HCT116 (cell line): ENCODE results near the gene MARCKSL1. TPM values are rescaled to one million over a fixed set of nuclear protein-coding genes. Genes with fewer than 3 reads are reported as not detected.

Source experiments
- ATAC-seq: fragments of 200-7000 bp; cut with Tn5 transposase; 2 replicates; pipeline ENCODE4 v1.9.1; 2020; ENCODE audit warnings: mild to moderate bottlenecking, moderate library complexity
- BruUV-seq: library from RNA; stranded (reverse); fragments of 400-500 nt; replicated peaks from 2 replicates; lab custom pipeline; 2021; lab: Mats Ljungman, UMichigan
- CTCF ChIA-PET: fragments of 300-600 bp; sonication (Branson Sonifier 250); formaldehyde crosslinking; loops from one replicate; lab custom pipeline; 2021; ENCODE audit warnings: antibody characterized with exemption; lab: Charles Lee
- POLR2A ChIA-PET: fragments of 300-600, 350-600 bp; sonication (Branson Sonifier 250); formaldehyde crosslinking; loops from one replicate; lab custom pipeline; 2021; ENCODE audit warnings: antibody characterized with exemption; lab: Charles Lee
- RAD21 ChIA-PET, 2 experiments: fragments of 300-600 bp; sonication (Branson Sonifier 250); formaldehyde crosslinking; loops; one replicate each; lab custom pipeline; 2023; ENCODE audit warnings: low total read pairs in 2 of 2; ENCODE audit not compliant: uncharacterized antibody in 2 of 2, unreplicated experiment in 2 of 2, low non-redundant PET in 1 of 2; lab: Charles Lee
- DNase-seq: peaks from one replicate; pipeline ENCODE4 v3.0.0-alpha.2; 2010; ENCODE audit warnings: low read depth, low spot score
- H2AFZ ChIP-seq: fragments of 200-600 bp; shearing (Covaris generic), sonication (generic); 2 replicates; pipeline ENCODE4 v1.6.1; 2017; ENCODE audit warnings: low read depth, mixed run types, mixed read lengths, antibody characterized with exemption, low read length; ENCODE audit not compliant: poor library complexity, severe bottlenecking
- H3K27ac ChIP-seq: 2 replicates; pipeline ENCODE4 v1.5.1; 2012; ENCODE audit warnings: low read depth, low read length
- H3K27me3 ChIP-seq: fragments of 200-600 bp; sonication (generic); 2 replicates; pipeline ENCODE4 v1.6.1; 2016; ENCODE audit warnings: mixed run types, low read length, mixed read lengths; ENCODE audit not compliant: insufficient read depth
- H3K36me3 ChIP-seq, 2 experiments: fragments of 200-500 bp in 1 of 2; fragments of 200-600 bp in 1 of 2; sonication (Bioruptor generic) in 1 of 2; sonication (generic) in 1 of 2; 2 replicates each; pipeline versions ENCODE4 v1.5.1 to v1.6.1; 2014 to 2016; ENCODE audit warnings: low read length in 2 of 2, inconsistent platforms in 1 of 2, mixed read lengths in 1 of 2, mixed run types in 1 of 2; ENCODE audit not compliant: insufficient read depth in 2 of 2, control insufficient read depth in 1 of 2
- H3K4me1 ChIP-seq, 2 experiments: fragments of 200-600 bp in 1 of 2; sonication (generic) in 1 of 2; 2 replicates each; pipeline versions ENCODE4 v1.5.1 to v1.6.1; 2012 to 2017; ENCODE audit warnings: low read length in 2 of 2, inconsistent platforms in 1 of 2, mild to moderate bottlenecking in 1 of 2, mixed read lengths in 1 of 2, mixed run types in 1 of 2, moderate library complexity in 1 of 2; ENCODE audit not compliant: insufficient read depth in 2 of 2, control insufficient read depth in 1 of 2
- H3K4me2 ChIP-seq: fragments of 200-600 bp; sonication (generic); 2 replicates; pipeline ENCODE4 v1.6.1; 2017; ENCODE audit warnings: mixed run types, low read length, mixed read lengths
- H3K4me3 ChIP-seq, 2 experiments: fragments of 200-600 bp in 1 of 2; sonication (generic) in 1 of 2; replicated peaks in 1 of 2; 2 replicates each; pipeline ENCODE4 v1.5.1; 2011 to 2016; ENCODE audit warnings: low read length in 2 of 2, control low read depth in 1 of 2, low read depth in 1 of 2, mild to moderate bottlenecking in 1 of 2, mixed read lengths in 1 of 2, mixed run types in 1 of 2
- H3K79me2 ChIP-seq: fragments of 200-600 bp; sonication (generic); 2 replicates; pipeline ENCODE4 v1.6.1; 2017; ENCODE audit warnings: mild to moderate bottlenecking, mixed run types, low read length, moderate library complexity, mixed read lengths; ENCODE audit not compliant: insufficient read depth
- H3K9ac ChIP-seq: fragments of 200-600 bp; sonication (generic); 2 replicates; pipeline ENCODE4 v1.6.1; 2016; ENCODE audit warnings: low read length, mixed read lengths
- H3K9me2 ChIP-seq: fragments of 200-600 bp; sonication (generic), shearing (Covaris generic); 2 replicates; pipeline ENCODE4 v1.6.1; 2017; ENCODE audit warnings: mixed run types, mild to moderate bottlenecking, moderate library complexity; ENCODE audit not compliant: insufficient read depth
- H3K9me3 ChIP-seq, 2 experiments: fragments of 200-500 bp in 1 of 2; fragments of 200-600 bp in 1 of 2; sonication (Bioruptor generic) in 1 of 2; sonication (generic) in 1 of 2; 2 replicates each; pipeline ENCODE4 v1.6.1; 2014 to 2017; ENCODE audit warnings: low read length in 2 of 2, mixed read lengths in 2 of 2, inconsistent platforms in 1 of 2, low read depth in 1 of 2, mild to moderate bottlenecking in 1 of 2, mixed run types in 1 of 2, moderate library complexity in 1 of 2; ENCODE audit not compliant: control insufficient read depth in 1 of 2, insufficient read depth in 1 of 2
- H4K20me1 ChIP-seq: fragments of 200-600 bp; sonication (generic), shearing (Covaris generic); 2 replicates; pipeline ENCODE4 v1.6.1; 2017; ENCODE audit warnings: mixed run types, mild to moderate bottlenecking, moderate library complexity; ENCODE audit not compliant: insufficient read depth
- ATF3 ChIP-seq: IDR thresholded peaks from 2 replicates; pipeline ENCODE4 v1.6.1; 2012
- CBX3 ChIP-seq: IDR thresholded peaks from 2 replicates; pipeline ENCODE4 v1.6.1; 2012; ENCODE audit warnings: low read depth
- CEBPB ChIP-seq: IDR thresholded peaks from 2 replicates; pipeline ENCODE4 v1.6.1; 2012; ENCODE audit warnings: low read depth
- EGR1 ChIP-seq: IDR thresholded peaks from 2 replicates; pipeline ENCODE4 v1.6.1; 2012; ENCODE audit warnings: low read depth
- ELF1 ChIP-seq: IDR thresholded peaks from 2 replicates; pipeline ENCODE4 v1.6.1; 2012; ENCODE audit warnings: low read depth, borderline replicate concordance
- EZH2 ChIP-seq: fragments of 200-600 bp; sonication (generic); IDR thresholded peaks from 2 replicates; pipeline ENCODE4 v1.6.1; 2017; ENCODE audit warnings: antibody characterized with exemption, mixed run types
- EZH2phosphoT487 ChIP-seq: fragments of 200-600 bp; IDR thresholded peaks from 2 replicates; pipeline ENCODE4 v1.6.1; 2018; ENCODE audit warnings: antibody characterized with exemption, borderline replicate concordance
- FOSL1 ChIP-seq: IDR thresholded peaks from 2 replicates; pipeline ENCODE4 v1.6.1; 2012; ENCODE audit warnings: low read depth
- JUND ChIP-seq: IDR thresholded peaks from 2 replicates; pipeline ENCODE4 v1.6.1; 2012
- MAX ChIP-seq: IDR thresholded peaks from 2 replicates; pipeline ENCODE4 v1.6.1; 2012
- POLR2AphosphoS5 ChIP-seq: IDR thresholded peaks from 2 replicates; pipeline ENCODE4 v1.6.1; 2011; ENCODE audit warnings: mild to moderate bottlenecking, low read depth, low read length, moderate library complexity
- RAD21 ChIP-seq: IDR thresholded peaks from 2 replicates; pipeline ENCODE4 v1.6.1; 2012; ENCODE audit warnings: low read depth, mild to moderate bottlenecking
- REST ChIP-seq: IDR thresholded peaks from 2 replicates; pipeline ENCODE4 v1.6.1; 2012; ENCODE audit warnings: low read depth
- SIN3A ChIP-seq: IDR thresholded peaks from 2 replicates; pipeline ENCODE4 v1.6.1; 2012; ENCODE audit warnings: low read depth
- SP1 ChIP-seq: IDR thresholded peaks from 2 replicates; pipeline ENCODE4 v1.6.1; 2012; ENCODE audit warnings: low read depth
- TCF7L2 ChIP-seq: IDR thresholded peaks from 2 replicates; pipeline ENCODE4 v1.7.0; 2011; ENCODE audit warnings: borderline replicate concordance, inconsistent platforms; ENCODE audit not compliant: insufficient read depth, insufficient read length; ENCODE audit errors: extremely low read depth
- YY1 ChIP-seq: IDR thresholded peaks from 2 replicates; pipeline ENCODE4 v1.6.1; 2011; ENCODE audit warnings: low read length, low read depth, moderate library complexity, mild to moderate bottlenecking; ENCODE audit not compliant: insufficient replicate concordance; ENCODE audit errors: extremely low read depth
- ZBTB33 ChIP-seq: IDR thresholded peaks from 2 replicates; pipeline ENCODE4 v1.6.1; 2011; ENCODE audit warnings: mild to moderate bottlenecking, low read length, moderate library complexity; ENCODE audit not compliant: insufficient replicate concordance; ENCODE audit errors: extremely low read depth
- ZFX ChIP-seq: fragments of 450-650 bp; IDR thresholded peaks from 2 replicates; pipeline ENCODE4 v1.6.1; 2017
- ZNF274 ChIP-seq: fragments of 200-500 bp; sonication (Bioruptor generic); IDR thresholded peaks from 2 replicates; pipeline ENCODE4 v1.6.1; 2014; ENCODE audit warnings: mild to moderate bottlenecking, low read depth, low read length, inconsistent platforms
- intact Hi-C: fragments of 100-400 bp; cut with micrococcal nuclease; formaldehyde crosslinking; loops from 2 replicates; pipeline ENCODE4 v1.10.0; 2022
- total RNA-seq: library from RNA; stranded (reverse); gene quantifications from one replicate; pipeline ENCODE4 v1.2.1, GENCODE V29; 2021; ENCODE audit not compliant: unreplicated experiment

MARCKSL1 gene
- total RNA-seq, 1 experiment from 2014 or later, result 127 TPM

- CTCF ChIA-PET, result no interaction called here
- POLR2A ChIA-PET, result no interaction called here
- no TSS peak for BruUV-seq
These were observed 44.0 kb upstream of the MARCKSL1 start for GRCh38 chr1:32380057-32380456.

More at GRCh38 chr1:32380057-32380456, 44.0 kb upstream of the MARCKSL1 start:
- Histone ChIP-seq H3K4me1 (no peaks in the 10 kb centered on the region), H3K4me2 (no peak overlapping the region), H3K79me2 (no peaks in the 10 kb centered on the region), H3K27ac (no peak overlapping the region), H3K9me3 (no peaks in the 10 kb centered on the region), H3K9ac (no peak overlapping the region), H3K27me3 (no peaks in the 10 kb centered on the region), H3K36me3 (peaks cover 18 to 55% of the 10 kb centered on the region in 2 experiments), H3K4me3 (no peak overlapping the region), H2AFZ (no peak overlapping the region), H4K20me1 (no peaks in the 10 kb centered on the region), H3K9me2 (no peaks in the 10 kb centered on the region)
- TF ChIP-seq EZH2phosphoT487, result no peak
- no peak for TF ChIP-seq CBX3
- TF ChIP-seq EGR1, result no peak
- TF ChIP-seq MAX, result no peak
- TF ChIP-seq CEBPB, result no peak
- no peak for TF ChIP-seq SIN3A
- no peak for TF ChIP-seq RAD21
- no peak for TF ChIP-seq ELF1
- TF ChIP-seq JUND, result no peak
- no peak for TF ChIP-seq TCF7L2
- no peak for TF ChIP-seq EZH2
- TF ChIP-seq SP1, result no peak
- no peak for TF ChIP-seq ZBTB33
- no peak for TF ChIP-seq REST
- TF ChIP-seq ATF3, result no peak
- TF ChIP-seq FOSL1, result no peak
- no peak for TF ChIP-seq YY1
- no peak for TF ChIP-seq ZNF274
- TF ChIP-seq POLR2AphosphoS5, result no peak
- TF ChIP-seq ZFX, result no peak
- RAD21 ChIA-PET, result no interaction called here
- DNase-seq (no peak), ATAC-seq (no peak)
- intact Hi-C loops, result no loop called here
